Measurements from ENCODE around the gene DHRS7.
"Not testable (repeated sequence)": the region's sequence is repeated elsewhere in the genome, so short reads cannot be mapped to it uniquely, and the experiment has no call there.

The DHRS7 gene

GRCh38 chr14:60153991-60154390 is 11.2 kb downstream of the DHRS7 start:
- in situ Hi-C loops (cut with HindIII; ENCODE audit: low sequenced_read_pairs) = no loop called here

- in situ Hi-C loops (cut with HindIII; ENCODE audit: low sequenced_read_pairs) = no loop called here
These were observed 13.5 kb downstream of the DHRS7 start for GRCh38 chr14:60151715-60152114.

DNA sequence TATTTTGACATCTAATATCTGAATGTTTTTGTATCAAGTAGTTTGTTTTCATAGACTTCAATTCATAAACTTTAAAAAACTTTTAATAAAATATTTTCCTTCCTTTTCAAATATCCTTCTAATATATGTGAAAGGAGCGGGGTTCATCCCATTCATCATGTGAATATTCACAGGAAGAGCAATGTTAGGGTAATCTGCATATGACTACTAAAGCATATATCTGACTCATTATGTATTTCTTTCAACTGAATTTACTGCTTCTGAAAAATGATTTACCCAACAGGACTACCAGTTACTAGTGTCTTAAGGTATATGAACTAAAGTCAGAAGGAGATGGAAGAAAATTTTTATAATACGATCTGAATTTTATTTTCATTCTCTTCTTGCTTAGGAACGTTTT is 30.5 kb downstream of the DHRS7 start:
- in situ Hi-C loops (cut with HindIII; ENCODE audit: low sequenced_read_pairs) = no loop called here

GRCh38 chr14:60133487-60133886 is 31.7 kb downstream of the DHRS7 start:
- in situ Hi-C loops (cut with HindIII; ENCODE audit: low sequenced_read_pairs) = no loop called here

GRCh38 chr14:60125918-60126317 is 39.3 kb downstream of the DHRS7 start:
- in situ Hi-C loops (cut with HindIII; ENCODE audit: low sequenced_read_pairs) = no loop called here

GRCh38 chr14:60116181-60116580 is 49.0 kb downstream of the DHRS7 start:
- in situ Hi-C loops (cut with HindIII; ENCODE audit: low sequenced_read_pairs) = no loop called here

GRCh38 chr14:60114881-60115280 is 50.3 kb downstream of the DHRS7 start:
- in situ Hi-C loops (cut with HindIII; ENCODE audit: low sequenced_read_pairs) = no loop called here

DNA sequence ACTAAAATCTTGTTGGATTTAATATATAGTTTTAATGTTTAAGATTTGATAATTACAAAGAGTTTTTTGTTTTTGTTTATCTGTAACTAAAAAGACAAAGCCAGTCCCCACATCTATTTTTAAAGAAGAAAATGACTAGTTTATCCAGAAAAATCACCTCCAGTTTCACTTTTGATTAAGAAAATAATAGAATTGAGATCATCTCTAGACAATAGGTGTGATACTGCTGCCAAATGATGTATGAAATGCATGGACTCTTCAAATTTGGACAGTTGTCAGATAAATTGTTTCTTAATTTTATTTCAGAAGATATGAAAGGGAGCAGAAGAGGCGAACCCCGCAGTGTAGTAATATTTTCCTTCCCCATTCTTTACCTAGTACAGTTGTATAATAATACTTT is 53.5 kb downstream of the DHRS7 start:
- in situ Hi-C loops (cut with HindIII; ENCODE audit: low sequenced_read_pairs) = no loop called here

- in situ Hi-C loops (cut with HindIII; ENCODE audit: low sequenced_read_pairs) = no loop called here
These were observed 57.7 kb downstream of the DHRS7 start for GRCh38 chr14:60107477-60107876.

GRCh38 chr14:60106339-60106738 is 58.9 kb downstream of the DHRS7 start:
- in situ Hi-C loops (cut with HindIII; ENCODE audit: low sequenced_read_pairs) = no loop called here

DNA sequence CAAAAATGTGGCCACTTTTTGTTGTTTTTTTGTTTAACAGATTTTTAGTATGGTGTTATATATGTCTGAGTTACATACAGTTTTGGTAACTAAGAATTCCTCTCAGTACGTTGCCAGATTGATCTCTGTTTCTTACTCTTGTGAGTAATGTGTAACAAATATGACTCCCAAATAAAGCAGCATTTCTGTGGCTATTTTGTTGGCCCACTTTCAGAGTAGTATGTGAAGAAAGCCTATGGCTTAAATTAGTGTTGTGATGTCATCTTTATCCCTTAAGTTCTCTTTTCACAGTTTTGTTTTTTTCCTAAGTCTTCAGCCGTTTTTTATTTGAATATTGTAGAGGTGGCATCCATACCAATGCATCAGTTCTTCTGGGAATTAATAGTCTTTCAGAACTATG is 62.8 kb downstream of the DHRS7 start:
- in situ Hi-C loops (cut with HindIII; ENCODE audit: low sequenced_read_pairs) = no loop called here

- in situ Hi-C loops (cut with HindIII; ENCODE audit: low sequenced_read_pairs) = no loop called here
These were observed 63.4 kb downstream of the DHRS7 start for GRCh38 chr14:60101786-60102185.

- in situ Hi-C loops (cut with HindIII; ENCODE audit: low sequenced_read_pairs) = not testable (repeated sequence)
These were observed 65.3 kb downstream of the DHRS7 start for GRCh38 chr14:60099855-60100254.

DNA sequence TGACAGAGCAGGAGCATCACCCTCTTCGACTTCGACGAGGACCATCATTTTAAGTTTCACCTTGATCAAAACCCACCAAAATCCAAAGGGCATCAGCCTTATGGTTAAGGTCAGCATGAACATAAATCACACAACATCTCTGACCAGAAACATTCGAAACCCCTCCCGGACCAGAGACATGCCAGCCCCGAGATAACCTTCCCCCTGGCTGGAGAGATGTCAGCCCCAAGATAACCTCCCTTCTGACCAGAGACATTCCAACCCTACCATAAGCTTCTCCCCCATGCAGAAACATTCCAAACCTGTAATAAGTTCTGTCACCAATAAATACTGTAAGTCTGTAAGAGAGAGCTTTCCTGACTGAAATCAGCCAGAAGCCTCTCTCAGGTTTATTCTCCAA is 67.2 kb downstream of the DHRS7 start:
- in situ Hi-C loops (cut with HindIII; ENCODE audit: low sequenced_read_pairs) = no loop called here

DNA sequence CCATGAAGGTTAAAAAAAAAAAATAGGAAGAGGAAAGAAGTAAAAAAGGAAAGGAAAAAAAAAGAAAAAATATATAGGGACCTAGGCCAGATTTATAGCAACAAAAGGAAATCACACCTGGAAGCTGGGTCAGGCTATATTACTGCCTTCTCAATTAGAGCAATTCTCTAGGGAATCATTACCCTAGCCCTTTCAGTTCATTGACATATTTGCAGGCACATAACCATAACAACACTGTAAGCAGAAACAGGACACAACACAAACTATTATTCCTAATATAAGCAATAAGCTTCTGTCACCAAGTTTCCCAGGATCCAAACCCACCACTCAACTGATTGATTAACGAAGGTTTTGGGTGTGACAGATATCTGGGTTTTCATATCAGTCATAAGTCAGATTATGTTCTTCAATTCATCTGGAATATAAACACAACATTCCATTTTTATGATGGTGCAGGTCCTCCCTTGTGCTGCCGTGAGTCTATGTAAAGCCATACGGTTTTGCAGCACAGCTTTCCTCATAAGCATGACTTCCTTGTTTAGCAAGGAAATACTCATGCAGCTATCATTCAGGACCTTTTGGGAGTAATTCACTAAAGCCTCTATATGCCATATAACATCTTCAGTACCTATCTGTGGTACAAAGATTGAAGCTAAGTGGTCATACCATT is 69.3 kb downstream of the DHRS7 start:
- in situ Hi-C loops (cut with HindIII; ENCODE audit: low sequenced_read_pairs) = no loop called here

GRCh38 chr14:60095231-60095630 is 70.0 kb downstream of the DHRS7 start:
- in situ Hi-C loops (cut with HindIII; ENCODE audit: low sequenced_read_pairs) = no loop called here

DNA sequence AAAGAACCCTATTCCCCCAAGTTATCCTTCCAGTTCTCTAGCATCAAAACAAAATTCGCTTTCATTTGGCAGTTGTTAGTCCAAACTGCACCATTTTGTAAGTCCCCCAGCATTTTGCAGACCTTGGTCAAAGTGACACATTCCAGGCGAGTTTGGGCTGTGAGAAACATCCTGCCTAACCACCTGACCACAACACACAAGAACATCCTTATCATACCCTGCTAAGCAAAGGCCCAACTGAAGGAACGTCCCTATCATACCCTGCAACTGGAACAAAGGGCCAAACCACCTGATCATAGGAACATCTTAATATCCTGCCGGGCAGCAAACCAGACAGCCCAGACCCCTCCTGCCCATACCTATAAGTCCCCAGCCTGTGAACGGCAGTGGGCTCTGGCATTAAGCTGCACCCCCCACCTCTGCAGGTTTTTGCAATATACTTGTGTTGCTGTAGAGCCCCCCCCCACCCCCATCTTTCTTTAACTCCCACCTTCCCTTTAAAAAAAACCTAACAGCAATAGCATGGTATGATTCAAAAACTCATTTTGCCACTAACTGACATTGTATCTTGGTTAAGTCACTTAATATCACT is 70.8 kb downstream of the DHRS7 start:
- in situ Hi-C loops (cut with HindIII; ENCODE audit: low sequenced_read_pairs) = no loop called here
